Suprapubic skin (tissue), 4 donors: ENCODE data around the gene CCL2. TPM values are rescaled to one million over a fixed set of nuclear protein-coding genes. Genes with fewer than 3 reads are reported as not detected.

Experiments
- DNase-seq, 2 donors: peaks; one replicate each; pipeline ENCODE4 v3.0.0-alpha.2; 2019; ENCODE audit warnings: low spot score in 2 of 2
- H3K27ac ChIP-seq: fragments of 200-600 bp; sonication (generic); one replicate; pipeline ENCODE4 v1.5.1; 2019
- H3K27me3 ChIP-seq: fragments of 200-600 bp; sonication (generic); one replicate; pipeline ENCODE4 v1.5.1; 2019
- H3K36me3 ChIP-seq: fragments of 200-600 bp; sonication (generic); one replicate; pipeline ENCODE4 v1.5.1; 2019
- H3K4me1 ChIP-seq: fragments of 200-600 bp; sonication (generic); one replicate; pipeline ENCODE4 v1.5.1; 2019
- H3K4me3 ChIP-seq: fragments of 200-600 bp; sonication (generic); one replicate; pipeline ENCODE4 v1.5.1; 2019; ENCODE audit warnings: mild to moderate bottlenecking
- H3K9me3 ChIP-seq: fragments of 200-600 bp; sonication (generic); one replicate; pipeline ENCODE4 v1.5.1; 2019
- CTCF ChIP-seq, 2 donors: fragments of 200-600 bp in 1 of 2; fragments of 450-650 bp in 1 of 2; sonication (generic) in 1 of 2; IDR thresholded peaks; one replicate each; pipeline ENCODE4 v1.5.1; 2016 to 2019; ENCODE audit warnings: antibody characterized with exemption in 2 of 2, mild to moderate bottlenecking in 1 of 2, moderate library complexity in 1 of 2
- EP300 ChIP-seq: sonication (generic); formaldehyde crosslinking; IDR thresholded peaks from one replicate; pipeline ENCODE4 v1.6.1; 2017; ENCODE audit warnings: antibody characterized with exemption
- POLR2A ChIP-seq, 2 donors: fragments of 450-650 bp; IDR thresholded peaks; one replicate each; pipeline ENCODE4 v1.6.1; 2017; ENCODE audit warnings: antibody characterized with exemption in 2 of 2, mild to moderate bottlenecking in 2 of 2, moderate library complexity in 2 of 2
- POLR2AphosphoS5 ChIP-seq, 3 donors: sonication (generic); formaldehyde crosslinking; IDR thresholded peaks; one replicate each; pipeline ENCODE4 v1.6.1; 2017; ENCODE audit warnings: antibody characterized with exemption in 3 of 3
- WGBS: methylation state at CpG from one replicate; pipeline ENCODE4 v1.1.5; 2018; 5-methylcytosine and 5-hydroxymethylcytosine counted together
- total RNA-seq, 4 donors: library from RNA; depleted of rRNA; stranded (reverse); fragments of >200 nt; gene quantifications; one replicate each; pipeline ENCODE4 v1.1.0, GENCODE V29; 2016

Gene CCL2
- total RNA-seq, 4 donors from 2014 or later = 7.1 to 26.9 (median 14.0) TPM

- Histone ChIP-seq H3K9me3 (no peaks in the 10 kb centered on the region), H3K4me1 (peaks cover 12% of the 10 kb centered on the region), H3K36me3 (no peaks in the 10 kb centered on the region), H3K27ac (no peak overlapping the region), H3K27me3 (no peaks in the 10 kb centered on the region), H3K4me3 (no peak overlapping the region)
- no peak for DNase-seq
- no peak for TF ChIP-seq CTCF (IDR thresholded peaks at IDR 0.05)
- no peak for TF ChIP-seq POLR2A (IDR thresholded peaks at IDR 0.05)
- TF ChIP-seq POLR2AphosphoS5 (IDR thresholded peaks at IDR 0.05) = no peak
- no peak for TF ChIP-seq EP300
- 86% methylated on average over 2 of the region's 2 CpGs for WGBS
Measured at GRCh38 chr17:34219405-34219804, 35.7 kb upstream of the CCL2 start.

DNA sequence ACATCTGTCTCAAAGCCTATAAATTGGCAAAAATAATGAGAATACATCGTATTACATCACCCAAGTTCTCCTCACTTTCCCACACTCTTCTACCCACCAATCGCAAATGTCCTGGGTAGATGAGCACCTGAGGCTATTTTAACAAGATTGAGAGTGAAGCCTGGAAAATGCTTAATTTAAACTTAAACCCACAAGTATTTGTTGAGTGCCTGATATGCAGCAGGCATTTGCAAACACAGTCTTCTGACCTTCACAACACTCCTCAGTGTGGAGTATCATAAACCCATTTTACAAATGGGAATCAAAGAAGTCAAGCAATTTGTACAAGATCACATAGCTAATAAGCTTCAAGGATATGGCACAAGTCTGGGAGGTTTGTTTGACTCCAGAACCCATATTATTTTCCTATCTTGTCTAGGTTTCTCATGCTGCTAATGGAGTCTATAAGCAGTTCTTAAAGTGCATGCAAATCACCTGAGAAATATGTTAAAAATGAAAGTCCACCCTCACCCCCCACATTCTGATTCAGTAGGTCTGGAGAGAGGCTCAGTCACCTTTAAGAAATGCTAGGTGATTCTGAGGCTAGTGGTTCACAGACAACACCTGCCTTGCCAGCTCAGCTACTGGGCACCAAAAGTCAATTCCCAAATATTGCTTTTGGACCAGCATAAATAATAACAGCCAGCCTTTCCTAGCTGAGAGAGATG lies 34.9 kb upstream of the CCL2 start:
- WGBS = 95% methylated on average over 2 of the region's 2 CpGs
- no peaks in the 10 kb centered on the region for H3K36me3 ChIP-seq
- TF ChIP-seq CTCF (IDR thresholded peaks at IDR 0.05) = no peak
- no peak for TF ChIP-seq EP300
- TF ChIP-seq POLR2A (IDR thresholded peaks at IDR 0.05) = no peak
- TF ChIP-seq POLR2AphosphoS5 (IDR thresholded peaks at IDR 0.05) = no peak
- no peaks in the 10 kb centered on the region for H3K9me3 ChIP-seq
- DNase-seq = no peak
- H3K4me1 ChIP-seq = peaks cover 12% of the 10 kb centered on the region
- no peak overlapping the region for H3K4me3 ChIP-seq
- no peaks in the 10 kb centered on the region for H3K27me3 ChIP-seq
- H3K27ac ChIP-seq = no peak overlapping the region

DNA sequence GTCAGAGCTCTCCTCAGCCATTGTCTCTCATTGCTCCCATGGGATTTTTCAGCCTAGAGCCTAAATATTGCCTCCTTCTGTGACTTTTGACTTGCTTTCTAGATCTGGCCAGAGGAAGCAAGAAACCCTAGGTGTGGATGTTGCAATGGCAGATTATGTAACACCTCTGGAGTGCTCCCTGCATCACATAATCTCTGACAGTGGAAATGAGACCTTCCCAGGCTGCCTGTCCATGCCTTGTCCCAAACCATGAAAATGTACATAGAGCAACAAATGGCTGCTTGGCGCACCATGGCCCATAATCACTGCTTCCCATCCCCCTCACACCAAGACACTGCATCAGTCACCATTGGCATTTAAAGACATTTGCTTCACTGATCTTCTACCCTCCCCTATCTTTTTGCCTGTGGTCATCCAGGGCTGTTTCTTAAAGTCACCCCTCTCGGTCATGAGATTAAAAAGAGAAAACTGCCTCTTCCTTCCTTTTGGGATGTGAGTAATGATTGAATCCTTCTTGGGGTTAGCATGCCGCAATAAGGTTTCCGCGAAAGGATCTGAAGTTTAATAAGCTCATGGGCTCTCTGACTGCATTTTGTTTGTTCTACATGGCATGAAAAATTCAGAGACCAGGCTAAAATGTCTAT lies 34.2 kb upstream of the CCL2 start:
- Histone ChIP-seq H3K36me3 (no peaks in the 10 kb centered on the region), H3K4me3 (no peak overlapping the region), H3K4me1 (peaks cover 14% of the 10 kb centered on the region), H3K9me3 (no peaks in the 10 kb centered on the region), H3K27me3 (no peaks in the 10 kb centered on the region), H3K27ac (no peak overlapping the region)
- TF ChIP-seq EP300 (no peak), POLR2A (IDR thresholded peaks at IDR 0.05) (no peak), CTCF (IDR thresholded peaks at IDR 0.05) (no peak), POLR2AphosphoS5 (IDR thresholded peaks at IDR 0.05) (no peak)
- WGBS = 78% methylated on average over 5 of the region's 5 CpGs
- no peak for DNase-seq

DNA sequence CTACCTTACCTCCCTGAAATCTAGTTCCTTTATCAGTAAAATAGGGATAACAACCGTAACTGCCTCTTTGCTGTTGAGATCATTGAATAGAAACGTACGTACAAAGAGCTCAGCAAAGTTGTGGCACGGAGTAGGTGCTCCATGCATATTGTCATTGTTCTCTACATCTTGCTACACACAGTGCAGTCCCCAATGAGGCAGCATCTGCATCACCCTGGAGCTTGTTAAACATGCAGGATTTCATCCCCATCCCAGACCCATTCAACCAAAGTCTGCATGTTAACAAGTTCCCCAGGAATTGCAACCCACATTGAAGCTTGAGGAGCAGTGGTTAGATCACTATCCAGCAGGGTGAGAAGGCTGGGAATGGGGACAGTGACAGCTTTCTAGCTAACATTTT lies 33.7 kb upstream of the CCL2 start:
- DNase-seq = no peak
- H3K9me3 ChIP-seq = no peaks in the 10 kb centered on the region
- H3K36me3 ChIP-seq = no peaks in the 10 kb centered on the region
- no peaks in the 10 kb centered on the region for H3K27me3 ChIP-seq
- no peak overlapping the region for H3K27ac ChIP-seq
- H3K4me1 ChIP-seq = peaks cover 17% of the 10 kb centered on the region
- WGBS = 87% methylated on average over 4 of the region's 4 CpGs
- TF ChIP-seq CTCF (IDR thresholded peaks at IDR 0.05) (no peak), EP300 (no peak), POLR2AphosphoS5 (IDR thresholded peaks at IDR 0.05) (no peak), POLR2A (IDR thresholded peaks at IDR 0.05) (no peak)
- no peak overlapping the region for H3K4me3 ChIP-seq

DNA sequence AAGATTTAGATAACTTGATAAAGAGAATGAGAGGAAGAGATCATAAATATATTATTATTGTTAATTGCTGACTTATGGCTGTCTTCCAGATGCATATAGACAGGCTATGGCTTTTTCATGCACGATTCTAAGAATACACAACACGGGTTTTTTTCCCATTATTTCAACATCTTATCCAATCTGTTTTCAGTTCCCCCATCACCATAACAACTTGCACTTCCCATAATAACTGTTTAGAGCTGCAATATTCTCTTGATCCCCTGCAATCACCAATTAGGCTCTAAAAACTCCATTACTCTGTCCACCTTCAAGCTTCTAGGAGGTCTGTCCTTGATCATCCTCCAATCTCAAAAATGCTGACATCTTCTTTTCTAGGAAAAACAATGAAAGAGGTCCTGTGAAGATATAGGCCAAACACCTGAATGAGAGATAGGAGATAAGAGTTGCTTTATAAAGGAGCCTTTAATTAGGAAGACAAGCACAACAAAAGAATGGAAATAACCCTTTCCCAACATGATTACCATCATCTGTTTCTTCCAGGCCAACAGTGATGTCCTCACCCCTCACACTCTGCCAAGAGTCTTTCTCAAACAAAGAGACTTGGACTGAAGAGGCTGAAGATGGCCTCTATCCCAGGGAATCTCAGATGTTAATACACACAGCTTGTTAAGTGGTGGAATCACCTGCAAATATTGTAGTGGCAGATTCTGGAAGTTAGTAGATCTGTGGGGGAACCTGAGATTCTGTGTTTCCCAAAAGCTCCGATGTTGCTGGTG lies 32.2 kb upstream of the CCL2 start:
- H3K36me3 ChIP-seq = no peaks in the 10 kb centered on the region
- 60% methylated on average over 3 of the region's 3 CpGs for WGBS
- no peak overlapping the region for H3K4me3 ChIP-seq
- no peaks in the 10 kb centered on the region for H3K27me3 ChIP-seq
- no peak for DNase-seq
- peaks cover 17% of the 10 kb centered on the region for H3K4me1 ChIP-seq
- H3K9me3 ChIP-seq = no peaks in the 10 kb centered on the region
- TF ChIP-seq POLR2A (IDR thresholded peaks at IDR 0.05) = no peak
- no peak for TF ChIP-seq POLR2AphosphoS5 (IDR thresholded peaks at IDR 0.05)
- no peak for TF ChIP-seq CTCF (IDR thresholded peaks at IDR 0.05)
- no peak for TF ChIP-seq EP300
- H3K27ac ChIP-seq = no peak overlapping the region
